ENCODE measurements around the gene GIT2. TPM values are rescaled to one million over a fixed set of nuclear protein-coding genes. Genes with fewer than 3 reads are reported as not detected.

Gene GIT2
- total and polyA plus RNA-seq, 2 donors (not counting 1 experiment from before 2014, with no cell fraction given): 75.2 to 163 TPM

- H3K4me1 Mint-ChIP-seq: peaks cover 47% of the 10 kb centered on the region
- POLR2A ChIA-PET: no interaction called here
- intact Hi-C loops (cut with micrococcal nuclease): loop anchor here (1.0 to 10.0 kb wide), 9 partner anchors 20 to 363 kb away; partner anchors contain the start of genes ANKRD13A, C12orf76, FAM222A and GIT2
Measured at GRCh38 chr12:109880938-109881337, 115.2 kb downstream of the GIT2 start.

More at GRCh38 chr12:109880938-109881337, 115.2 kb downstream of the GIT2 start:
- peaks cover 29 to 36% of the 10 kb centered on the region in 2 donors for H3K4me1 ChIP-seq (ENCODE audit: control insufficient read depth in 2 of 2, insufficient read depth in 2 of 2, low read length in 2 of 2)
- no peaks in the 10 kb centered on the region for H3K9me3 ChIP-seq (ENCODE audit: control extremely low read depth in 1 of 3, control insufficient read depth in 2 of 3, insufficient read depth in 1 of 3, low read length in 2 of 3)
- H2AFZ ChIP-seq (ENCODE audit: insufficient read depth, low read depth, low read length, poor library complexity, severe bottlenecking): peak overlapping the region; percentile 92
- TF ChIP-seq CTCF (IDR thresholded peaks at IDR 0.05) (no peak), EZH2 (IDR thresholded peaks at IDR 0.05; ENCODE audit: borderline replicate concordance, insufficient read depth, low read depth, low read length, poor library complexity, severe bottlenecking) (no peak)
- H3K9ac ChIP-seq (ENCODE audit: low read length): peak overlapping the region; percentile 76
- H3K27ac ChIP-seq (ENCODE audit: low read length in 2 of 2): peak overlapping the region; percentile 67
- peak overlapping the region in 4 of 5 experiments; percentile 48 to 75 (median 60) for H3K4me3 ChIP-seq (ENCODE audit: control extremely low read depth in 1 of 5, extremely low read depth in 1 of 5, insufficient read depth in 1 of 5, low read depth in 2 of 5, low read length in 4 of 5)
- CTCF ChIA-PET: interaction anchor here (0.9 to 2.4 kb wide), 4 partner anchors 9 to 76 kb away, joined by 3 to 12 read pairs (median 7); no protein-coding TSS in a partner anchor
- H3K27me3 ChIP-seq (replicated peaks in 1 of 4; ENCODE audit: control extremely low read depth in 1 of 4, control insufficient read depth in 3 of 4, insufficient read depth in 4 of 4, low read length in 3 of 4): no peaks in the 10 kb centered on the region
- ATAC-seq (ENCODE audit: low read depth): no peak
- H3K9me3 Mint-ChIP-seq (ENCODE audit: insufficient read depth): no peaks in the 10 kb centered on the region
- H3K4me3 Mint-ChIP-seq: peak overlapping the region; percentile 83
- no peaks in the 10 kb centered on the region for H3K27me3 Mint-ChIP-seq
- 15% methylated on average over 8 of the region's 9 CpGs for WGBS (ENCODE audit: insufficient coverage)
- peak overlapping the region; percentile 72 for H3K27ac Mint-ChIP-seq
- peaks cover 42% of the 10 kb centered on the region for H3K79me2 ChIP-seq (ENCODE audit: control insufficient read depth, insufficient read depth, low read length)
- H4K20me1 ChIP-seq (ENCODE audit: control insufficient read depth, insufficient read depth, low read length, poor library complexity, severe bottlenecking): peaks cover 16% of the 10 kb centered on the region
- peak overlapping the region; percentile 95 for H3K4me2 ChIP-seq (replicated peaks; ENCODE audit: low read depth, low read length, poor library complexity, severe bottlenecking)
- no peaks in the 10 kb centered on the region for H3K36me3 ChIP-seq (replicated peaks in 1 of 2; ENCODE audit: control extremely low read depth in 1 of 2, control insufficient read depth in 1 of 2, extremely low read depth in 1 of 2, insufficient read depth in 2 of 2, low read length in 1 of 2)
- peak; percentile 25 for DNase-seq

Data from B cell (primary cell).